GM18873 (cell line): Measurements from ENCODE around the gene PPP3CB.

Experiments used
- ATAC-seq: cut with Tn5 transposase; IDR thresholded peaks from one replicate; pipeline ENCODE4 v1.9.1; 2021; ENCODE audit warnings: mild to moderate bottlenecking, moderate library complexity, moderate number of reproducible peaks; ENCODE audit not compliant: unreplicated experiment, low FRiP score

The PPP3CB gene

DNA sequence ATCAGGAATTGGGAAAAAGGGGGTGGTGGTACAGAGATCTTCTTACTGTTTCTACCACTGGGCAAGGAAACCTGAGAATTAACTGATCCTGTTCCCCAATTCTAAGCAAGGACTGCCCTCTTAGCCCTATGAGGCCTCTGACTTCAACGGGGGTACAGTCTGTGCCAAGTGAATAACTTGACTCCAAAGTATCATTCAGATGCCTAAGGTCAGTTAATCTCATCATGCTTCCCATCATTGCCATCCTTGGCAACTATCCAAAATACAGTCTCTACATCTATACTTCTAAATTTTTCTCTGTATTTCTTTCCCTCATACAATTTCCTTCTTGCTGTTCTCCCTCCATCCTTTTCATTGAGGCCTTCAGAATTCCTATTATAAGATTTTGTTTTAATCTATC is 10.5 kb downstream of the PPP3CB start:
- ATAC-seq, result no peak

DNA sequence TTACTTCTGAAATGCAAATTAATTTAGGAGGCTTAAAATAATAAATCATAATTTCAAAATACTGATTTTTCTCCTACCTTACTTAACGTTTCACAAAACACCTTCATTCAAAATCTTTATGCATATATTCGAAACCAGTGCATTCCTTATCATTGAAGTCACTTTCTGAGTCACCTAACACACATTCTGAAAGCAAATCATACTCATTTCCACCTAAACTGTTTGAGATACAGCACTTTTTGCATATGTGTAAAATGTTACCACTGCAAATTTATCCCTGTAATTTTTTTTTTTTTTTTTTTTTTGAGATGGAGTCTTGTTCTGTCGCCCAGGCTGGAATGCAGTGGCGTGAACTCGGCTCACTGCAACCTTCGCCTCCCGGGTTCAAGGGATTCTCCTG is 15.7 kb downstream of the PPP3CB start:
- ATAC-seq, result no peak

DNA sequence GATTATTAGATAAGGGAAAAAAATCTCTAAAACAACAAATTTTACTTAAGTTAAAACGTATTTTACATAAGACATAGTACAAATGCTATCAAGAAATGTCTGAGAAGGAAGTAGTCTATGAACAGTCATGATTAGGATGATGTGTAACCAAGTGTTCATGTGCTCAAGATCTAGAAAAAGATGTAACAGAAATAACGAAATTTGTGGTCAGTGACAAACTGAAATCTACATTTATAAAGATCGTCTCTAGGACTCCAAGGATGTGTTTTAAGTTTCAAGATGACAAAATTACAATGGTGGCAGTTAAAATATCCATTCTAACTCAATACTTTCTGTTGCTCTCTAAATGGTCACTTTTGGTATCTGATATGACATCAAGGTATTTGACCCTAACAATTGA is 17.2 kb downstream of the PPP3CB start:
- ATAC-seq, result no peak

DNA sequence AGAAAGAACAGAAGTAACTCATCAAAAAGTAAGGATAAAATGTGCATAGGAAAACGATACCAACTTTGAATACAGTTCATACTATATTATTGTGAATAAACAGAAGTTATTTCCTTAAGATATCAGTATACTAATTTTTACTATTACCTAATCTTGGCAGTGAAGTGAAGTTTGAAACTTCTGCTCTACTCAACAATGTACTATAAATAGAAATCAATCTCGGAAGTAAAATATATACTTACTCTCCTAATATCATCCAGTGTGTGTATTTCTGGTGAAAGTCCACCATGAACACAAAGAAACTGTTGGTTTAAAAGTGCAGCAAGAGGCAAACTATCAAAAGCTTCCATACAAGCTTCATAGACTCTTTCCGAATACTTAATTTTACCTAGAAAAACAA is 24.6 kb downstream of the PPP3CB start:
- ATAC-seq, result no peak

GRCh38 chr10:73469579-73469978 is 26.2 kb downstream of the PPP3CB start:
- ATAC-seq, result no peak

DNA sequence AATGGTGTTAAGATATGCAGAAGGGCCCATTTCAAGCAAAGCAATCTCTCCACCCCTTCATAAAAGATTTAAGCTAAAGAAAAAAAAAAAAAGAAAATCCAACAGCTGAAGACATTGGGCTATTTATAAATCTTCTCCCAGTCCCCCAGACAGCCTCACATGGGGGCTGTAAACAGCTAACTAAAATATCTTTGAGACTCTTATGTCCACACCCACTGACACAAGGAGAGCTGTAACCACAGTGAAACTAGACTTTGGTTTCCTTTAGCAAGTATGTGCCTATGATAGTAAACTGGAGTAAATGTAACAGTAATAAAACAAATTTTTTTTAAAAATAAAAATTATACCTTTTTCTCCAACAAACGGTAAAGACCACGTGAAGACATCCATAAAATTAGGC is 28.6 kb downstream of the PPP3CB start:
- no peak for ATAC-seq

- no peak for ATAC-seq
Observed at GRCh38 chr10:73465978-73466726, 29.7 kb downstream of the PPP3CB start.

DNA sequence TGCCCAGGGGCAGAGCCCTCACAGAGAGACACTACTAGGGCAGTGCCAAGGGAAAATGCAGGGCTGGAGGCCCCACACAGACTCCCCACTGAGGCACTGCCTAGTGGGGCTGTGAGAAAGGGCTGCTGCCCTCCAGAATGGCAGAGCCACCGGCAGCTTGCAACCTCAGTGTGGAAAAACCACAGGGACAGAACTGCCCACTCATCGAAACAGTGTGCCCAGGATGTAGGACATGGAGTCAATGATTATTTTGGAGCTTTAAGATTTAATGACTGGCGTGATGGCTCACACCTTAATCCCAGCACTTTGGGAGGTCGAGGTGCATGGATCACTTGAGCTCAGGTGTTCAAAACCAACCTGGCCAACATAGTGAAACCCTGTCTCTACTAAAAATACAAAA is 34.9 kb downstream of the PPP3CB start:
- ATAC-seq, result no peak

DNA sequence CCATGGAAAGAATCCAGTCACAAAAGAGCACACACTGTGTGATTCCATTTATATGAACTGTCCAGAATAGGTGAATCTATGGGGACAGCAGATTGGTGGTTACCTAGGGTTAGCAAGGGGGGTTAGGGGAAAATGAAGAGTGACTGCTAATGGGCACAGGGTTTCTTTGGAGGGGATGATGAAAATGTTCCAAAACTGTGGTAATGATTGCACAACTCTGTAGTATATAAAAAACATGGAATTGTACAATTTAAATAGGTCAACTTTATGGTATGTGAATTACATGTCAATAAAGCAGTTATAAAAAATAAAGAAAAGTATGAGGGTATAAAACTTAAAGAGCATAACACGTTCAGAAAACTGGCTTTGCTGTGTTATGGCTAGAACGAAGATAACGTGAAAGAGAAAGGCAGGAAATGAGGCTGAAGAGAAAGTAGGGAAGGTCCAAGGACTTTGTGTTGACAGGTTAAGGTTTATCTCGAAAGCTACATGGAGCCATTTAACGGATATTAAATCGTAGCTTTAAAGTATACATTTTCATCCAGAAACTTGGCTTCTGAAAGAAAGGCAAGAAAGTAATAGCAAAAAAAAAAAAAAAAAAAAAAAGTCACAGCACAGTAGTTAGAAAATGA is 36.0 kb downstream of the PPP3CB start:
- no peak for ATAC-seq

- ATAC-seq, result no peak
Observed at GRCh38 chr10:73456187-73456890, 39.5 kb downstream of the PPP3CB start.

GRCh38 chr10:73449113-73449512 is 46.7 kb downstream of the PPP3CB start:
- ATAC-seq, result no peak

DNA sequence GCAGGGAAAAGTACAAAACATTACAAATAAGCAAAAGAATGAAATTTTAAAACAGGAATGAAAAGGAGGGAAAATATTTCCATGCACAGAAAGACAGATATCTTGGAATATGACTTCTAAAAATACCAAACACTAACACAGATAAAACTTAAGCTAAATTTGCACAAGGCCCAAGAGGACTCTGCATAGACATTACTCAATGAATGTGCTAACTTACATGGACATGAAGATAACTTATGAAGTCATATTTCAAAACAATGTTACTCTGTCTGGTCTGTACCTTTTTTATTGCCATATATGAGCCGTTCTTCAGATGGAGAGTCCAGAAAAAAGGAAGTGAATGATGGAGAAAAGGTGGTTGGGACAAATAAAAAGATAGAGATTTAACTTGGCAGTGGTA is 47.4 kb downstream of the PPP3CB start:
- ATAC-seq, result no peak

DNA sequence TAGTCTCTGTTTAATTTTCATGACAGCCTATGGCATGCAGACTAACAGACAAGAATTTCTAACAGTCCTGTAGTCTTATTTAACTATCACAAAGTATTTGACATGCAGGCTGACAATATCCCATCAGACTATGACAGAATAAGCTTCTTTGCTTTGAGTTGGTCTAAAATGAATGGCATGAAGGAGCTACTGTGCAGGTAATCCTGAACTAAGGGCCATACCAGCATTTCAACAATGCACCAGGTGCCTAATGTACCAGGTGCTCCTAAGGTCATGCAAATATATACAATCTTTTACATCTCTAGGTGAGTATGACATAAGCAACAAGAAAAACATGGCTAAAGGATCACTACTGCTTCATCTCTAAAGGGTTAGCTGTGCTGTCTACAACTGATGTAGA is 48.9 kb downstream of the PPP3CB start:
- ATAC-seq, result no peak

DNA sequence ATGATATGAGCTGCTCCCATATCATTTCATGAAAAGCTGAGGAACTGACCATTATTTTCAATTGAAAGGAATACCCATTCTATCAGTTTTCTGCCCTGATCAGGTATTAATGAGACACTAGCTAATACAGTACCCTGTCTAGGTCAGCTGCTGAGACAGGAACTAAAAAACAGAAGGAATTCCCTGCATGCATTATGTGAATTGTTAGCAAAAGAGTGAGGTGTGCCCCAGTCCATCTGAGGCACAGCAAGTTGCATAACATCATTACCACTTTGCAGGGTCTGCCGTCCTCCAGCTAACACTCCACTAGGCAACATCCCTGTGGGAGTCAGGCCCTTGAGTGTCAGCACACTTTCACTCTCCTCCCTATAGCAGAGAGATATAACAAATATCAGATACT is 51.4 kb downstream of the PPP3CB start:
- ATAC-seq, result no peak

GRCh38 chr10:73439605-73440312 is 56.1 kb downstream of the PPP3CB start:
- ATAC-seq, result no peak

DNA sequence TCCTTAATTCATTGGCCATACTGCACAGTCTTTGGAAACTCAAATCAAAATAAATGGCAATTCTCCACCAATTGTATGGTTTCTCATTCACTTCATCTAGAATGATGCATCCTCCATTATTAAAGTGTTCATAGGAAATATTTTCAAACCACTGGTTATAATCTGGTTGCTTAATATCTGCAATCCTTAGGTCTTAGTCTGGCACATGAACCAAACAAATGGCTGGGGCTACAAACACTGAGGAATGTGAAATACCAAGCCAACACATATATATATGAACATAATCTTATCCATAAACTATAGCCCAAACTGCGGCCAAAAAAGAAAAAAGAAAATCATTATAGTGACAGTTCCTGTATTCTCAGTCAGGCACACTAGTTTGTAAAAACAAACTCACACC is 56.8 kb downstream of the PPP3CB start:
- no peak for ATAC-seq

GRCh38 chr10:73433538-73433867 is 62.3 kb downstream of the PPP3CB start, which contains the start of gene MSS51:
Gene MSS51, minus strand, starts transcription at chr10:73433561. Its CDS starts 5,277 bp downstream, at chr10:73428284.
- no peak for ATAC-seq

DNA sequence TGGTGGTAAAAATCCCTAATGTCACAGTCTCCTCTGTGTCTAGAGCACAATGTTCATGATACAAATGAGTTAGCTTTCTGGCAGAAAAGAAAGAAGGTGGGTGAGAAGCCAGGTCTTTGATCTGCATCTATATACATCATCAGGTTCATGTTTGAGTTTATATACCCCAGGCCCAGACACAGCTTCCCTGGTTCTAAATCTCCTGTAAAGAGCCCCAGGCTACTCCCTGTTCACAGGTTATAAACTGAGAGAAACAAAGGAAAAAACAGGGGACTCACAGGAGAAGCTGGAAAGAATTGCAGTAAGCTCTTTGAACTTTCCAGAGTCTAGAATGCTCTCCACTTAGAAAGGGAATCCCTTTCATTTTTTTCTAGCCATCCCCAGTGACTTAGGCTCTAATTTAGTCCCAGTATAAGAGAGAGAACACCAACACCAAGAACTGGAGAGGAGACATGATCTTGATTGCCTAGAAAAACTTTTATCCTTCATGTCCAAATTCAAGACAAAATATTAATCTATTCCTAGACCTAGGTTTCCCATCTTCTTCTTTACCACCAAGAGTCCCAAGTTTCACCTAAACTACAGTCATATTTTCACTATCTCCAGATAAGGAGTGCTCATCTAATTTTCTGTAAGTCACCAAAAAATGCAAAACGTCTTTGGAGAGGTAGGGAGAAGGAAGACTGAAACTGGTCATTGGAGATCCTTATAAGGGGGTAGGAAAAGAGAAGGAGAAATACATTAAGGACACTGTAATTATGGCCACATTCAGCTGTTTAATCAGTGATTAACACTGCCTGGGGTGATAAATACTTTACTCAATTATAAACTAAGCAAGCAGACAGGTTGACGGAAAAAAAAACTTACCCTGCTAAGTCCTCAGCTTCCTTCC is 62.9 kb downstream of the PPP3CB start:
- ATAC-seq, result no peak

GRCh38 chr10:73426318-73426717 is 69.5 kb downstream of the PPP3CB start:
- ATAC-seq, result no peak

DNA sequence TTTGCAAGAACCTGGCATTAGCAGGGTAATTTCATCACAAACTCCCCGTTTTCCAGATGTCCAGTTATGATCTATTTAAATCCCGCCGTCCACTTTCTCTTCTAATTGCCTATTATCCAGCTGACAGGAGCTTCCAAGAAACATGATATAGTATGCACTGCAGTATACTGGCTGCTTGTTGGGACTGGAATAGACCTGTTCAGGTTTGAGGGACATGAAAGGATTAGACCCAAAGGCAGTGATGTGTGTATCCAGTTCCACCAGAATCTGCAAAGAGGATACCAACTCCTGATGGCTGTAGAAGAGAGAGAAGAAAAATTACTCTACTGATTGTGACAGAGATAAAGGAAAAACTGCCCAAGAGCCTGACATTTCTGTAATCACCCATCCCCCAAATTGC is 71.3 kb downstream of the PPP3CB start:
- no peak for ATAC-seq
